Stimulated activated CD8-positive, alpha-beta memory T cell treated with anti-CD3 and anti-CD28 coated beads, Interleukin-4, amount 100 ng/mL, for 1 hour (primary cell): Measurements from ENCODE around the gene BRSK1.
A peak's percentile ranks its signal among the peaks of the same experiment; 100 is the strongest.
"Not testable (repeated sequence)": the region's sequence is repeated elsewhere in the genome, so short reads cannot be mapped to it uniquely, and the experiment has no call there.

Experiments used
- DNase-seq, 2 donors: peaks; one replicate each; pipeline ENCODE4 v3.0.0-alpha.2; 2020; ENCODE audit warnings: low read depth in 2 of 2, low spot score in 1 of 2

BRSK1 gene

DNA sequence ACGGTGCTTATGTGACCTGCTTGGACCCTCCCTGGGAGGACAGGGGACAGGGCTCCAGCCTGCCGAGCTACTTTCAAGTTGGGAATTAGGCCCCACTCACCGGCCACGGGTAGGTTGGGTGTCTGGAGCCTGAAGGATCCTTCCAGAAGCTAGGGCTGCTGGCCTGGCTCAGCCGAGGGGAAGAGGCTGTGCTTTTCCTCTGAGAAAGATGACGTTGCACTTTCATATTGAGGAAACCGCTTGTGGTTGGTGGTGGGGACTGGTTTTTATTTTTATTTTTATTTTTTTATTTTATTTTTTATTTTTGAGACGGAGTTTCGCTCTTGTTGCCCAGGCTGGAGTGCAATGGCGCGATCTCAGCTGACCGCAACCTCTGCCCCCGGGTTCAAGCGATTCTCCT, 41.4 kb downstream of the BRSK1 start, which contains the start of gene TMEM150B:
TMEM150B (minus strand) TSS at position 170 of the 400 bp plus-strand sequence. CDS start 4,305 bp downstream, outside the sequence.
- no peak for DNase-seq

DNA sequence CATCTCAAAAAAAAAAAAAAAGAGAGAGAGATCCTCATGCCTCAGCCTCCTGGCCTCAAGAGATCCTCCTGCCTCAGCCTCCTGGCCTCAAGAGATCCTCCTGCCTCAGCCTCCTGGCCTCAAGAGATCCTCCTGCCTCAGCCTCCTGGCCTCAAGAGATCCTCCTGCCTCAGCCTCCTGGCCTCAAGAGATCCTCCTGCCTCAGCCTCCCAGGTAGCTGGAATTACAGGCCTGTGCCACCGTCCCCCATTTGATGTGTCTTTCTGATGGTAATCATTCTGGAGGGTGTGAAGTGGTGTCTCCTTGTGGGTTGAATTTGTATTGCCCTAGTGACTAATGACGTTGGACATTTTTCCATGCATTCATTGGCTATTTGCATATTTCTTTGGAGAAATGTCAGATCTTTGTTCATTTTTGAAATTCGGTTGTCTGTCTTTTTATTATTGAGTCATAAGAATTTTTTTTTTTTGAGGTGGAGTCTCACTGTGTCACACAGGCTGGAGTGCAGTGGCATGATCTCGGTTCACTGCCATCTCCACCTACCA, 45.0 kb downstream of the BRSK1 start:
- not testable (repeated sequence) for DNase-seq

DNA sequence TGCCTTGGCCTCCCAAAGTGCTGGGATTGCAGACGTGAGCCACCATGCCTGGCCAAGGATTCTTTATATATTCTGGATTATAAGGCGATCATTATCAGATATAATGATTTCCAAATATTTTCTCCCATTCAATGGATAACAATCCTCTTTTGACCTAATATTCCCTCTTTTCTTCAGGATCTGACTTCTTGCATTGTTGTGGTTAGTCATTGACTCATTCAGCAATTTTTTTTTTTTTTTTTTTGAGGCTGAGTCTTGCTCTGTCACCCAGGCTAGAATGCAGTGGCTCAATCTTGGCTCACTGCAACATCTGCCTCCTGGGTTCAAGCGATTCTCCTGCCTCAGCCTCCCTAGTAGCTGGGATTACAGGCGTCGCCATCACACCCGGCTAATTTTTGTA, 46.0 kb downstream of the BRSK1 start:
- not testable (repeated sequence) for DNase-seq

DNA sequence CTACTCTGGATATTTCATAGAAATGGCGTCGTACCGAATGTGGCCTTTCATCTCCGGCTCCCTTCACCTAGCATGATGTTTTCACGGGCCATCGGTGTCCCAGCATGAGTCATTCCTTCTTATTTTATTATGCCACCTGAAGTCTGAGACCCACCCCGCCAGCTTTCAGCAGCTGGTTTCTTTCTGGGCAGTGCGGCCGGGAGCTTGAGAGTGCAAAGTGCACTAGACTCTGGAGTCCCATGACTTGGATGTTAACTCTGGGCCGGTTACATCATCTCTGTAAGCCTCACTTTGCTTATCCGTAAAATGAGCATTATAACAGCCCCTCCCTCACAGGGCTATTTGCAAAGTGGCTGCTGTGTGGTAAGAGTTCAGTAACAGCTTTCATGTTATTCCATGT, 50.1 kb downstream of the BRSK1 start:
- no peak for DNase-seq

DNA sequence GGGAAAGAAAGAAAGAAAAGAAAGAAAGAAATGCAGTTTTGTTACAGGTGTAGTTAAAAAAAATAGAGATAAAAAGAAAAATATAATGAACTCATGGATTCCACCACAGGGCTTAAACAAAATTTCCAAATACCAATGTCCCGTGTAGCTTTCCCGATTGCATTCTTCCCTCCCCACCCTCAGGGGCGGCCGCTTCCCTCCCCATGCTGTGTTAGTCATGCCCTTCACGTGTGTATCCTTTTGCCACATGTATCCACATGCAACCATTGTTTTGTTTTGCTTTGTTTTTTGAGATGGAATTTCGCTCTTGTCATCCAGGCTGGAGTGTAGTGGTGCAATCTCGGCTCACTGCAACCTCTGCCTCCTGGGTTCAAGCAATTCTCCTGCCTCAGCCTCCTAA, 52.3 kb downstream of the BRSK1 start:
- DNase-seq: no peak

DNA sequence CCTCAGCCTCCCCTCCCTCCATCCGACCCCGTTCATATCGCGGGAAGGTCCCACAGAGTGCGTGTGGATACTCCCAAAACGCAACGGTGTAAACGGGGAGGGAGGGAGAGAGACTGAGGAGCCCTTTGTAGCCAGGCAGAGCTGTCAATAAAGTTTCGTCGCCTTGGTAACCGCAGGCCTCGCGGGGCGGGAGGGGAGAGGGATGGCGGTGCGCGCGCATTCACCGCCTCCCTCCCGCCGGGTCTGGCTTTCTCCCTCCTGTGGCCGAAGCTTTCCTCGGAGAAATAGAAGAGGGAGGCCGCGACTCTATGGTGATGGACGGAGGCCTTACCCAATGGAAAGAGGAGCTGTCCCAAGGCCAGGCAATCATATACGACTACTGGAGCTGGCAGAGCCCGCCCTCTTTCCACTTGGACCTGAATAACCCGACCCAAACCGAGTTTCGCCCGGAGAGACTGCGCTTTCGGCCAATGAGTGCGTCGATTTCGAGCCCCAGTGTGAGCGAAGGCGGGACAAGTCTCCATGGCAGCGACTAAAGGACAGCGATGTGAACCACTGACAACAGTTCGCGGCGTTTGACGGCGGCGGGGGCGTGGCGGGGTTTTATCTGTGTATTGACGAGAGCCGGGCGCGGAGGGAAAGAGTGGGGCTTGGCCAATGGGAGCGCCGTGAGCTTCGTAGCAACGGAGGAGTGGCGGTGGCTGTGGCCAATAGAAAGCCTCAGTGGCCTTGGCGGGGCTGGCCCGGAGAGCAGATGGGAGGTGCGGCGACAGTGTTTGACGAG, 55.5 kb downstream of the BRSK1 start, which contains the start of gene KMT5C:
KMT5C (plus strand) TSS at position 772 of the 784 bp plus-strand sequence. CDS start 2,061 bp downstream, outside the sequence.
- DNase-seq: peak; percentile 100

DNA sequence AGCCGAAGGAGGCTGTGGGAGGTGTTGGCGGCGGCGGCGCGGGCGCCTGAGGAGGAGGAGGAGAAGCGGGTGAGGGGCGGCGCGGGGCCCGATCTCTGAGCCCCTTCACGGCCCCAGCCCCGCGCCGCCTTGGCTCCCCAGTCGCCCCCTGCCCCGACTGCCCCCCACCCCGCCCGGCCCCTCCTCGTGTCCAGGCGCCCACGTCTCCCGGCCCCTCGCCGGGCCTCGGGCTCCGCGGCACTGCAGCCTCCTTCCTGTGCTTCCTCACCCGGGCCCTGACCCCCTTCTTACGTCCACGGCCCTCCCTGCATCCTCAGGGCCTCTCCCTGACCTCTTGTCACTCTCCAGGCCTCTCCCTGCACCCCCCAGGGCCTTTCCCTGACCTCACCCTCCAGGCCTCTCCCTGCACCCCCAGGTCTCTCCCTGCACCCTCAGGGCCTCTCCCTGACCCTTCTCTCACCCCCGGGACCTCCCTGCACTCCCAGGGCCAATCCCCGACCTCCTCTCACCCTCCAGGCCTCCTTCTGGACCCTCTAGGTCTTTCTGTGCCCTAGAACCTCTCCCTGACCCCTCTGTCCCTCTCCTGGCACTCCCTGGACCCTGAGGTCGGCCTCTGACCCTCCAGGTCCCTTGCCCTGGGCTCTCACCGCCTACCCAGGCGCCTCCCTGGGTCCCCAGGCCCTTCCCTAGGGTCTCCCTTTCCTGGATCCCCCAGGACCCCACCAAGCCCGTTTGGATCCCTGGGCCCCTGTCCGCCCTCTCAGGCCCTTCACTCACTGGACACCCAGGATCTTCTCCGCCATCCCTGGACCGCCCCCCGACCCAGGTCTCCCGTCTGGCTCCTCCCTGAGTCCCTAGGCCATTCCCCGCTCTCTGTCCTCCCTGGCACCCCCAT, 56.3 kb downstream of the BRSK1 start:
- DNase-seq: no peak

DNA sequence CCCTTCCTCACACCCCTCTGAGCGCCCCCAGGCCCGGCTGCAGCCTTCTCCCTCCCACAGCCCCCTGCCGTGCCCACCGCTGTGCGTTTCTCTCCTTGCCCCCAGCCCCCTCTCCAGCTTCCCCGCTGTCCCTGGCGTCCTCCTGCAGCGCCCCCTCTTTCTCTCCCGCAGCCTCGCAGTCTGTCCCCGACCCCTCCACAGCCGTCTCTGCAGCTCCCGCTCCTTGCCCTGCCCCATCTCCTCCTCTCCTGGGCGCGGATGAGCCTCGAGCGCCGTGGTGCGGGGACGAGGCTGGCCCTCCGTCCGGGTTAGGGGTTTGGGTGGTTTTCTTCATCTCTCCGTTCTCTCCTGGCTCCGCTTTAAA, 57.0 kb downstream of the BRSK1 start:
- no peak for DNase-seq

DNA sequence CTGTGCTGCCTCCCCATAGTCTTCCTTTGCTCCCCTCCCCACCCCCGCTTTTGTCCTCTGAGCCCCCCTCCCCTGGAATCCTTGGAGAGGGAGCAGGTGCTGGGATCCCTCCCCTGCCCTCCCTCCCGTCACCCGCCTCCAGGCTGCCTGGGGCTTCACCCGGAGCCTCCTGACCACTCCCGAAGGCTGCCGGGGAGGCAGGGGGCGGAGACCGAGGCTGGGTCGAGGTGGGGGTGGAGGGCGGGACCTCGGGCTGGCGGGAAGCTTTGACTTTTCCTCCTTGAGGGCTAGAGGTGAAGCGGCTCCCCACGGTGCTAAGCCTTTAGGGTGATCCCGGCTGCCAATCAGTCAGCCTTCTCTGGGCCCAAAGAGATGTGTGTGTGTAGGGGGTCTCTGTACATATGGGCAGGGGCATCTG, 57.4 kb downstream of the BRSK1 start:
- no peak for DNase-seq

DNA sequence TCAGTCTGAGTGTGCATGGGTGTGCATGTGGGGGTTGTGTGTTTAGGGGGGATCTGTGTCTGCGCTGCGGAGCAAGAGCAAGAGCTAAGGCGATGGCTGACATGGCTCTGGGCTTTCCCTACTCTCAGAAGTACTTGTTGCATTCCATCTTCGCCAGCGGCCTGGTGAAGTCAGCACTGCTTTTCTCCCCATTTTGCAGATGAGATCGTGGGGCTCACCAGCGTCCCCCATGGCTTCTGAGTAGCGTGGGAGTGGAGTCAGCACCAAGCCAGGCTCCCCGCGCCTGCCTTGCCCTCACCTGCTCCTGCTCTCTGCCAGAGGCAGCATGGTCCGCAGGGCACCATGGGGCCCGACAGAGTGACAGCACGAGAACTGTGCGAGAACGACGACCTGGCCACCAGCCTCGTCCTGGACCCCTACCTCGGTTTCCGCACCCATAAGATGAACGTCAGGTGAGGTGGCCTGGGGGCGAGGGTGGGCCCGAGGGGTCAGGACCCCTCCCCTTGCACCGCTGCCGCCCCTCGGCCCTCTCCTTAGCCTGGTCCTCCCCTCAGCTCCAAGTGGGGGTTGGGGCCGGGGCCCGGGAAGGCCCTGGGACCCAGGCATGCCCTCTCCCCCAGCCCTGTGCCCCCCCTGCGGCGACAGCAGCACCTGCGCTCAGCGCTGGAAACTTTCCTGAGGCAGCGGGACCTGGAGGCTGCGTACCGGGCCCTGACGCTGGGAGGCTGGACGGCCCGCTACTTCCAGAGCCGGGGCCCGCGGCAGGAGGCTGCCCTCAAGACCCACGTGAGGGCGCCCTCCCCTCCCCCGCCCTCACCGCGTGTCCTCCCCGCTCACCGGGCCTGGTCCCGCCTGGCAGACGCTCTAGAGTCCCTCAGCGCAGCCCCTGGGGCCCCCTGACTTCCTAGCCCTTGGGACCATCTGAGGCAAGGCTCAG, 58.1 kb downstream of the BRSK1 start:
- no peak for DNase-seq

DNA sequence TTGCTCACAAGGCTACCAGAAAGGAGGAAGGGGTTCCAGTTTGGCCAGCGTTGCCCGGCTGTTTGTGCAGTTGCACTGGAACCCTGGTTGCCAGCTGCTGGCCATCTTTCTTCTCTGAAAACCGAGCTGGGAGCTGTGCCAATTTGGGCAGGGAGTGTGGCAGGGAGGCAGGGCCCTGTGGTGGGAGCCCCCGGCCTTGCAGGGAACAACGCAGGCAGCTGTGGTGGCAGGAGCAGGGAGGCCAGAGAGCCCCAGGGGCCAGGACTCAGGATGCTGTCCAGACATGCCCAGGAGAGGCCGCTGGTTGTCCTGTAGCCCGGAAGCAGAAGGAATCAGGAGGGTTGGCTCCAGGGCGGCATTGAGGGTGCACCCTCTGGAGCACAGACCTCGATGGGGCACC, 60.6 kb downstream of the BRSK1 start:
- DNase-seq: no peak

DNA sequence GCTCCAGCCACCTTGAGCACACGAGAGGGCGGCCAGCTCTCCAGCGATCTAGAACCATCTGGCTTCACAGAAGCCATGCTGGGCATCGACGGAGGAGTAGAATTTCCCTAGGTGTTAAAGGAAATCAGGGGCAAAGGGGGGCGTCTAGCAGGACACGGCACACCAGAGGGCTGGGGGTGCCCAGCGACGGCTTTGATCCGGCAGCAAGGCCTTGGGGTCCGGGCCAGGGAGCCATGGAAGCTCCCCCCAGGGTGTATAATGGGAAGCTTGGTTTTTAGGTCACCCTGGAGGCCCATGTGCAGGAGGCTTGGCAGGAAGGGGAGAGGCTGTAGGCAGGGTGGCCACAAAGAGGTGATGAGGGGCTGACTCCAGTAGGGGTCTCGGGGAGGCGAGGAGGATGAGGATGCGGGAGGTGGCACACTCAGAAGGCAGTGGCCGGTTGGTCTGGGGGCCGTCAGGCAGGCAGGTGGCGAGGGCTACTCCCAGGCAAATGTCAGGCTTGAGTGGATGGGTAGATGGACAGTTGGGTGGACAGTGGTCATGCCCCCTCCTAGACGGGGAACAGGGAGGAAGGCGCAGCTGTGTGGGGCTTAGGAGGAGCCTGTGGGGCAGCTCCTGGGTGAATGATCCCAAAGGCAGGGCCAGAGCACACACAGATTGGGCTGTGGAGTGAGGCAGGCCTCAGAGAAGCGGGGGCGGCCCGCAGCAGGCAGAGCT, 61.5 kb downstream of the BRSK1 start:
- DNase-seq: no peak

DNA sequence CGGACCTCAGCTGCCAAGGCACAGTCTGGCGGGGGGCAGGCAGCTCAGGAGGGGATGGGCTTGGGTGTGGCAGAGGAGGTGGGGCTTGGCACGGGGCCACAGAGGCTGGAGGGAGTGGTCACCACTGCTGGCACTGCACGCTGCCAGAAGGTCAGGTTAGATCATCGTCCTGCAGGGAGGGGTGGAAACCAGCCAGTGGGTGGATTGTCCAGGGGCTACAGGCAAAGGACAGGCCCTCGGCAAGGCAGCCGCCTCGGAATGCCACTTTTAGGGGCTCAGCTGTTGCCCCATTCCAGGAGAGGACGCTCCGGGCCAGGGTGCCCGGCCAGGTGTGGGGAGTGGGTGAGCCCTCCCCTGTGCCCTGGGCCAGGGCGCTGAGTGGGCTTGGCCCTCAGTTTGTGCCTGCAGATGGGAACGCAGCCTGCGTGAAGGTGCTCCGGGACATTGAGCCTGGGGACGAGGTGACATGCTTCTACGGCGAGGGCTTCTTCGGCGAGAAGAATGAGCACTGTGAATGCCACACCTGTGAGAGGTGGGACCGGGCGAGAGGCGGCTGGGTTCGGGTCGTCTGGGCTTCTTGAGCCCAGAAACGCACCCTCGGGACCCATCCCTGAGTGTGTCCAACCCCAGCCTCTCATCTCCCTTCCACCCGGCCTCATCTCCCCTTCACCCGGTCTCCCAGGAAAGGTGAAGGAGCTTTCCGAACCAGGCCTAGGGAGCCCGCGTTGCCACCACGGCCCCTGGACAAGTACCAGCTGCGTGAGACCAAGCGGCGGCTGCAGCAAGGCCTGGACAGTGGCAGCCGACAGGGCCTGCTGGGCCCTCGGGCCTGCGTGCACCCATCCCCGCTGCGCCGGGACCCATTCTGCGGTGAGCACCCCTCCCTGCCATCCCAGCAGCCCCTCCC, 62.3 kb downstream of the BRSK1 start:
- no peak for DNase-seq

DNA sequence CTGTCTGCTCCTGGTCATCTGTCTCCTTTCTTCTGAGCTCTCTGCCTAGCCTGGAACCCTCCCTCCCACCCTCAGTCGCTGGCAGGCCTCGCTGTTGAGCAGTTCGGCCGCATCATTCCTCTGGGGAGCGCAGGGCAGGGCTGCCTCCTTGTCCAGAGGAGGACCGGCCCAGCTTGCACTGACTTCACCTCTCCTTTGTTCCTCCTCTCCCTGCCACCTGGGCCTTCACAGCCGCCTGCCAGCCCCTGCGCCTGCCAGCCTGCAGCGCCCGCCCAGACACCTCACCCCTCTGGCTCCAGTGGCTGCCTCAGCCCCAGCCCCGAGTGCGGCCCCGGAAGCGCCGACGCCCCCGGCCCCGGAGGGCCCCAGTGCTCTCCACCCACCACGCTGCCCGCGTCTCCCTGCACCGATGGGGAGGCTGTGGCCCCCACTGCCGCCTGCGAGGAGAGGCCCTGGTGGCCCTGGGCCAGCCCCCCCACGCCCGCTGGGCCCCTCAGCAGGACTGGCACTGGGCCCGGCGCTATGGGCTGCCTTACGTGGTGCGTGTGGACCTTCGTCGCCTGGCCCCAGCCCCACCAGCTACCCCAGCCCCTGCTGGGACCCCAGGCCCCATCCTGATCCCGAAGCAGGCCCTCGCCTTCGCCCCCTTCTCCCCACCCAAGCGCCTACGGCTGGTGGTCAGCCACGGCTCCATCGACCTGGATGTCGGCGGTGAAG, 63.1 kb downstream of the BRSK1 start:
- DNase-seq: no peak

DNA sequence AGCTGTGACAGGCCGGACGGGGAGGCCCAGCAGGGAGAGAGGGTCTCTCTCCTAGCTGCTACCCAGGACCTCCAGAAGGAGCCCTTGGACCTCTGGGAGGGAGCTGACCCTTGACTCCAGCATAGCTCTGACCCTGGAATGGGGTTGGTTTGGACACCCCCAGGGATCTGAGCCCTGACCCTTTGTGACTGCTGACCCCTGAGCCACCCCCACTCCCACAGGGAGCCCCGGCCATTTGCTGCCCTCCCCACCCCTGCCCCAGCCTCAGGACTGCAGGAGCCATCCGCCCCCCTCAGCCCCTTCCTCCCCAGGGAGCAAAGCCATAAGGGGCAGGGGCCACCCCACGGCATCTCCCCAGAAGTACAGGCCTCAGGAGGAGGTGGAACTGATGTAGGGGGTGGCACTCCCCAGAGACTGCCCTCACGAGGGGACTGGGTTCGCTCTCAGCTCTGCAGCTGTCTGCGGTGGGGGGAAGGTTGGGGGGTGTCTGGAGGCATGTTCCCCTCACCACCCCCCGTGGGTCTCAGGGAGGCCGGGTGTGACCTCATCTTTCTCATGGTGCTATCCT, 63.7 kb downstream of the BRSK1 start:
- no peak for DNase-seq

DNA sequence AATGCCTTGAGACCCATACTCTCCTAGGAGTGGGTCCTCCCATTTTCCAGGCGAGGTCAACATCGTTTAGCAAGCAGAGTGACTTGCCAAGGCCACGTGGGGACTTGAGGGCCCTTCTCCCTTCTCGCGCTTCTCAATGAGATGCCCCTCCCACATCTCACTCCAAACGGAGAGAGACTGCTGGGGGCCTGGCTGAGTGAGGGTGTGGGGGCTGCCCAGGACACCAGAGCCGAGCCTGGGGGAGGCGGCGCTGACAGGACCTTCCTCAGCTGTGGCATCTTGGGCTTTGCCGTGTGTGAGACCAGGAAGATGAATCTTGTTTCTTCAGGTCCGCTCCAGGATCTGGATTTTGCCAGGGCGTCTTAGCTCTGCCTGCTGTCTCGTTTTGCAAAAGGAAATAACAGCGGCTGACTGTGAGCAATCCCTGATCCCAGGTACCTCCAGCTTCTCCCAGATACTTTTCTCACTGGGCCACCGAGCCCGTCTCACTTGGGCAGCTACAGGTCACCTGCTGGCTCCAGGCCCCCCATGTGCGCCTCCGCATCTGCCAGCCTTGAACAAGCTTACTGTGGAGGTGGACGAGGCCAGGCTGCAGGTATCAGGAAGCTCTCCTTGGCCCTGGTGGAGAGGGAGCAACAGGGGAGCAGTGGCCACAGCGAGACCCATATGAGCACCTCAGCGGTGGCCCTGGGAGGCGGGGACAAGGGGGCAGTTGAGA, 64.7 kb downstream of the BRSK1 start:
- DNase-seq: no peak

DNA sequence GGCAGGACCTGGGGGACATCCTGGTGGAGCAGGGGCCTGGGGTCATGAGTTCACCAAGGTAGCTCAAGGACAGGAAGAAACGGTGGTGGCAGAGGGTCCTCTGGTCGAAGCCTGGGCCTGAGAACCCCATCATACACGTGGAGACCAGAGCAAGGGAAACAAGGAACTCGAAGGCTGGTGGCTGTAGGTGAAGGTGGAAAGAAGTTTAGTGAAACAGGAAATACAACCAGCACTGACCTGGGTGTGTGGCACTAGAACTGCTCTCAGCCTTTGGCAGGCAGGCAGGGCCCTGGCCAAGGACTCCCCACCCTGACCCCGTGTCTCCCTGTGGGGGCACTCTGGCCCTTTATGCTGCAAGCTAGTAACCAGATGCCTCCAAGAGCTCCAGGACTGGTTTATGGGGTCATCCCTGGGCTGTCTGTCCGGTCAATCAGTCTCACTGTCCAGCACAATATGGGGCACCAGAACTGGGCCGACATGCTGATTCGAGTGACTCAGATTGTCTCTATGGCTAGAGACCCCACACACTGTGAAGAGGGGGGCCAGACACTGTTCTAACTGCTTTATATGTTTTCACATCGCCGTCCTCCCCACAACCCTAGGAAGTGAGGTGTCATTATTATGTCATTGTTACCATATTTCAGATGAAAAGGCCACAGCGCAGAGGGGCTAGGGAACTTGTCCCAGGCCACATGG, 67.0 kb downstream of the BRSK1 start:
- DNase-seq: no peak
